Measurements from ENCODE around the gene CTLA4.

- no peak for TF ChIP-seq SUZ12 (IDR thresholded peaks at IDR 0.05; ENCODE audit: extremely low read depth, insufficient read depth, insufficient read length)
- no peak for TF ChIP-seq YY1 (IDR thresholded peaks at IDR 0.05; ENCODE audit: insufficient read depth, insufficient read length)
Measured at GRCh38 chr2:203857656-203858055, 9.9 kb upstream of the CTLA4 start.
